ENCODE data around the gene KCNMB4.

Gene KCNMB4

DNA sequence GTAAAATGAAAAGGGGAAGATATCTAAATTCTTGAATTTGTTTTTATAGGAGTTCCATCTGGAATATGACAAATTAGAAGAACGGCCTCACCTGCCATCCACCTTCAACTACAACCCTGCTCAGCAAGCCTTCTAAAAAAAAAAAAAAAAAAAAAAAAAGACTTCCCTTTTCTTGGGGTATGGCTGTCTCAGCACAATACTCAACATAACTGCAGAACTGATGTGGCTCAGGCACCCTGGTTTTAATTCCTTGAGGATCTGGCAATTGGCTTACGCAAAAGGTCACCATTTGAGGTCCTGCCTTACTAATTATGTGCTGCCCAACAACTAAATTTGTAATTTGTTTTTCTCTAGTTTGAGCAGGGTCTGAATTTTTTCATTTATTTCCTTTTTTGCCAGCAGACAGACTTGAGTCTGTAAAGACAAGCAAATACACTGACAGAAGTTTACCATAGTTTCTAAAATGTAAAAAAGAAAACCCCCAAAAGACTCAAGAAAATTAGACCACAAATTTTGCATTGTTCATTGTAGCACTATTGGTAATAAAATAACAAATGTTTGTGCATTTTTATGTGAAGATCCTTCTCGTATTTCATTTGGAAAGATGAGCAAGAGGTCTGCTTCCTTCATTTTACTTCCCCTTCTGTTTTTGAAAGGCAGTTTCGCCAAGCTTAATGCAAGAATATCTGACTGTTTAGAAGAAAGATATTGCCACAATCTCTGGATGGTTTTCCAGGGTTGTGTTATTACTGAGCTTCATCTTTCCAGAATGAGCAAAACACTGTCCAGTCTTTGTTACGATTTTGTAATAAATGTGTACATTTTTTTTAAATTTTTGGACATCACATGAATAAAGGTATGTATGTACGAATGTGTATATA lies 12.1 kb upstream of the KCNMB4 start:
- TF ChIP-seq, protein P1, sequence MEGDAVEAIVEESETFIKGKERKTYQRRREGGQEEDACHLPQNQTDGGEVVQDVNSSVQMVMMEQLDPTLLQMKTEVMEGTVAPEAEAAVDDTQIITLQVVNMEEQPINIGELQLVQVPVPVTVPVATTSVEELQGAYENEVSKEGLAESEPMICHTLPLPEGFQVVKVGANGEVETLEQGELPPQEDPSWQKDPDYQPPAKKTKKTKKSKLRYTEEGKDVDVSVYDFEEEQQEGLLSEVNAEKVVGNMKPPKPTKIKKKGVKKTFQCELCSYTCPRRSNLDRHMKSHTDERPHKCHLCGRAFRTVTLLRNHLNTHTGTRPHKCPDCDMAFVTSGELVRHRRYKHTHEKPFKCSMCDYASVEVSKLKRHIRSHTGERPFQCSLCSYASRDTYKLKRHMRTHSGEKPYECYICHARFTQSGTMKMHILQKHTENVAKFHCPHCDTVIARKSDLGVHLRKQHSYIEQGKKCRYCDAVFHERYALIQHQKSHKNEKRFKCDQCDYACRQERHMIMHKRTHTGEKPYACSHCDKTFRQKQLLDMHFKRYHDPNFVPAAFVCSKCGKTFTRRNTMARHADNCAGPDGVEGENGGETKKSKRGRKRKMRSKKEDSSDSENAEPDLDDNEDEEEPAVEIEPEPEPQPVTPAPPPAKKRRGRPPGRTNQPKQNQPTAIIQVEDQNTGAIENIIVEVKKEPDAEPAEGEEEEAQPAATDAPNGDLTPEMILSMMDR (IDR thresholded peaks at IDR 0.05; ENCODE audit: low read depth, low read length) = no peak
- Histone ChIP-seq H3K4me3 (ENCODE audit: low read depth, low read length) (no peak overlapping the region), H3K27me3 (ENCODE audit: insufficient read depth, low read depth, severe bottlenecking) (no peaks in the 10 kb centered on the region), H3K9me3 (ENCODE audit: severe bottlenecking) (no peaks in the 10 kb centered on the region), H3K27ac (no peak overlapping the region), H3K36me3 (peaks cover 11% of the 10 kb centered on the region)
- DNase-seq = no peak

DNA sequence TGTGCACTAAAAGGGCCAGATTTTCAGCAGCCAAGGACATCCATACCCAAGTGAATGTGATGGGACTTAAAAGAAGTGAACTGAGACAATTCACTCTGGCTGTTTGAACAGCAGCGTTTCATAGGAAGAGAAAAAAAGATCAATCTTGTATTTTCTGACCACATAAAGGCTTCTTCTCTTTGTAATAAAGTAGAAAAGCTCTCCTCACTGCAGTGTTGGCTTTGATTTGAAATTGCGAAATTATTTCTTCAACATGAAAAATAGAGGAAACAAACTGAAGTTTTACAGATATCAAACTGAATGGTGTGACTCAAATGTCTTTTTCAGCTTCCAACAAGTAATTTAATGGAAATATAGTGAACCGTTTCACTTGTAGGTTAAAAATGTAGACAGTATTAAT lies 11.3 kb upstream of the KCNMB4 start:
- TF ChIP-seq, protein P1 (IDR thresholded peaks at IDR 0.05; ENCODE audit: low read depth, low read length) = no peak
- no peak overlapping the region for H3K4me3 ChIP-seq (ENCODE audit: low read depth, low read length)

DNA sequence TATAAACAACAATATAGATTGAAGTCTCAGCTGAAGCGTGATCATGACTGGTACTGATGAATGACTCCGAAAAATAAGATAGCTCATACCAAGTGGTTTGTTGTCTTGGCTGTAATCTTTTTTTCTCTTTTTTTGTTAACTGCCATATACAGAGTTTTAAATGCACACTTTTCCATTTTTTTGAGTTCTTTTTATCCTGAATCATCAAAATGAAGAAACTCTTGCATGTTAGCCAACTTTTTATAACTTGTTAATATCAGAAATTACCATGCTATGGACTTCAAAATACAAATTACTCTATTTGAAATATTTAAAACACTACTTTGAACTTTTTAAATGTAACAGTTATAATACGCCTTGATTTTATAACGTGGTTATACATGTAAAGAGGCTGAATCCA lies 10.1 kb upstream of the KCNMB4 start:
- Histone ChIP-seq H3K27ac (no peak overlapping the region), H3K4me3 (ENCODE audit: low read depth, low read length) (no peak overlapping the region), H3K36me3 (peaks cover 11% of the 10 kb centered on the region), H3K27me3 (ENCODE audit: insufficient read depth, low read depth, severe bottlenecking) (no peaks in the 10 kb centered on the region), H3K9me3 (ENCODE audit: severe bottlenecking) (no peaks in the 10 kb centered on the region)
- TF ChIP-seq, protein P1 (IDR thresholded peaks at IDR 0.05; ENCODE audit: low read depth, low read length) = no peak
- no peak for DNase-seq

More for the DNA sequence above, 11.3 kb upstream of the KCNMB4 start:
- H3K27me3 ChIP-seq (ENCODE audit: insufficient read depth, low read depth, severe bottlenecking) = no peaks in the 10 kb centered on the region
- peaks cover 11% of the 10 kb centered on the region for H3K36me3 ChIP-seq
- H3K9me3 ChIP-seq (ENCODE audit: severe bottlenecking) = no peaks in the 10 kb centered on the region
- DNase-seq = no peak
- no peak overlapping the region for H3K27ac ChIP-seq

DNA sequence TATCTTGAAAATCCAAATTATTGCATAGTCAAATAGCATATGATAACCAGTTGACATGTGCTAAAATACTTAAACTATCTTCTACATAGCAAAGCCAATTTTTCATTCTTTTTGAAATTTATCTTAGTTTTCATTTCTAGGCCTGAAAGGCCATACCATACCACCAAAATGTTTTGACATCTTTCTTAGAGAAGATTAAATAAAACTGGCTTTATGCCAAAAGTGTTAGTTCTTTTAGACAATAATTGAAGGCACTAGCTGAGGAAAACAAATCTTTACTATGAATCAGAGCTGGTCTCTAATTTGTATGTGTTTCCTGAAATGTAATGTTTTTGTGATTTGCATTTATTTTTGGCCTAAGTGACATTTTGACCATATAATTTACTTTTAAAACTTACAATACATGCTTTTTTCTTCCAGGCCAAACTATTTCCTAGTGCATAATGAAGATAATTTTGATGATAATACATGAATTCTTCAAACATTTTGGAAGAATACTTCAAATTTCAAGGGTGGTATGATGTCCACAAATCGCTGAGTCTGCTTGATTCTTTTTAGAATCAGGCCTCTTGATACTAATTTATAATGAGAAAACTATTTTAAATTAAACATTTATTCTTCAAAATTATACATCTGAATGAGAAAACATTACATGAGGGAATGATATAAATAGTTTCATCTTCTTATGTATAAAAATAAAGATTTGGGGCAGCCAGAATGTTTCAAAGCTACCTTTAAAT lies 6.5 kb upstream of the KCNMB4 start:
- Histone ChIP-seq H3K27me3 (ENCODE audit: insufficient read depth, low read depth, severe bottlenecking) (no peaks in the 10 kb centered on the region), H3K9me3 (ENCODE audit: severe bottlenecking) (no peaks in the 10 kb centered on the region), H3K4me3 (ENCODE audit: low read depth, low read length) (no peak overlapping the region), H3K36me3 (peaks cover 7% of the 10 kb centered on the region), H3K27ac (no peak overlapping the region)
- DNase-seq = no peak
- TF ChIP-seq, protein P1 (IDR thresholded peaks at IDR 0.05; ENCODE audit: low read depth, low read length) = no peak

- H3K4me3 ChIP-seq (ENCODE audit: low read depth, low read length) = no peak overlapping the region
- H3K27ac ChIP-seq = no peak overlapping the region
- H3K9me3 ChIP-seq (ENCODE audit: severe bottlenecking) = no peaks in the 10 kb centered on the region
- TF ChIP-seq, protein P1 (IDR thresholded peaks at IDR 0.05; ENCODE audit: low read depth, low read length) = no peak
- no peaks in the 10 kb centered on the region for H3K27me3 ChIP-seq (ENCODE audit: insufficient read depth, low read depth, severe bottlenecking)
- peaks cover 2% of the 10 kb centered on the region for H3K36me3 ChIP-seq
- no peak for DNase-seq
Observed at GRCh38 chr12:70360218-70360617, 5.9 kb upstream of the KCNMB4 start.

Measured in WERI-Rb-1 (cell line).